ENCODE results near the gene EARS2.

DNA sequence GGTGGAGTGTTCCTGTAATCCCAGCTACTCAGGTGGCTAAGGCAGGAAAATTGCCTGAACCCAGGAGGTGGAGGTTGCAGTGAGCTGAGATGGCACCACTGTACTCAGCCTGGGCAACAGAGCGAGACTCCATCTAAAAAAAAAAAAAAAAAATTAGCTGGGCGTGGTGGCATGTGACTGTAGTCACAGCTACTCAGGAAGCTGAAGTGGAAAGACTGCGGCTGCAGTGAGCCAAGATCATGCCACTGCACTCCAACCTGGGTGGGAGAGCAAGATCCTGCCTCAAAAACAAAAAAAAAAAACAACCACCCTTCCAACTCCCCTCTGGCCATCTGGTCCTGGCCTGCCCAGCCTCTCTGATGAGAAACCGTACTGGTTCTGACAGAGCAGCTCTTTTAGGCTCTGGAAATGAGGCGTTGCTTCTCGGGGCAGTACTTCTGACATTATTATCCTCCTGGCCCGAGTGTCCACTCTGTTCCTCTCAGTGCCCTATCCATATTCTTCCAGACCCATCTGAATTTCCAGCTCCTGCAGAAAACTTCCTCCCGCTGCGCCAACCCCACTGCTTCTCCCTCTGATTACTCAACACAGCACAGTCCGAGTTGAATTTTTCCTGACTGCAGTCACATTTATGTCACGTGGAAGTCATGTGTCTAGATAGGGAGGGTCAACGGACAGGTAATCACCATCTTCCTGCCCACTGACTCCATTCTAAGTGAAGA is 60.2 kb downstream of the EARS2 start:
- TF ChIP-seq EZH2 (IDR thresholded peaks at IDR 0.05): no peak
- TF ChIP-seq POLR2AphosphoS5 (IDR thresholded peaks at IDR 0.05; ENCODE audit: borderline replicate concordance, low read depth, low read length): no peak
